DOHH2 (cell line): ENCODE measurements around the gene SLC15A5.

Experiments
- H3F3A ChIP-seq: fragments of 200-600 bp; sonication (generic), shearing (Covaris generic); 2 replicates; pipeline ENCODE4 v1.6.0; 2016; ENCODE audit warnings: antibody characterized with exemption, mild to moderate bottlenecking; ENCODE audit not compliant: control insufficient read depth, insufficient read depth
- H3K27ac ChIP-seq: fragments of 200-600 bp; sonication (generic); 2 replicates; pipeline ENCODE4 v1.5.1; 2014; ENCODE audit warnings: low read depth, mild to moderate bottlenecking, low read length, moderate library complexity
- H3K27me3 ChIP-seq: fragments of 200-600 bp; sonication (generic); 2 replicates; pipeline ENCODE4 v1.6.1; 2014; ENCODE audit warnings: mild to moderate bottlenecking, low read length, mixed read lengths; ENCODE audit not compliant: control insufficient read depth
- H3K36me3 ChIP-seq: fragments of 200-600 bp; sonication (generic); 2 replicates; pipeline ENCODE4 v1.6.1; 2014; ENCODE audit warnings: mild to moderate bottlenecking, low read length, moderate library complexity, mixed read lengths; ENCODE audit not compliant: control insufficient read depth
- H3K4me1 ChIP-seq: fragments of 200-600 bp; sonication (generic); 2 replicates; pipeline ENCODE4 v1.6.1; 2014; ENCODE audit warnings: mild to moderate bottlenecking, low read length, mixed read lengths; ENCODE audit not compliant: control insufficient read depth
- H3K4me2 ChIP-seq: fragments of 200-600 bp; sonication (generic); 2 replicates; pipeline ENCODE4 v1.6.0; 2014; ENCODE audit warnings: mild to moderate bottlenecking, low read length, moderate library complexity
- H3K4me3 ChIP-seq: fragments of 200-600 bp; sonication (generic); 2 replicates; pipeline ENCODE4 v1.5.1; 2014; ENCODE audit warnings: mild to moderate bottlenecking, low read length, mixed read lengths
- H3K79me2 ChIP-seq: fragments of 200-600 bp; sonication (generic); 2 replicates; pipeline ENCODE4 v1.6.1; 2014; ENCODE audit warnings: mild to moderate bottlenecking, low read length, mixed read lengths; ENCODE audit not compliant: control insufficient read depth
- H3K9me2 ChIP-seq: fragments of 200-600 bp; sonication (generic); replicated peaks from 2 replicates; pipeline ENCODE4 v1.6.1; 2014; ENCODE audit warnings: mild to moderate bottlenecking, low read length, mixed read lengths; ENCODE audit not compliant: control insufficient read depth
- H3K9me3 ChIP-seq: fragments of 200-600 bp; sonication (generic); 2 replicates; pipeline ENCODE4 v1.6.1; 2014; ENCODE audit warnings: antibody characterized with exemption, low read length, mixed read lengths; ENCODE audit not compliant: control insufficient read depth, insufficient read depth
- H4K20me1 ChIP-seq: fragments of 200-600 bp; sonication (generic); 2 replicates; pipeline ENCODE4 v1.6.0; 2014; ENCODE audit warnings: low read depth, mild to moderate bottlenecking, antibody characterized with exemption, low read length, moderate library complexity; ENCODE audit not compliant: control insufficient read depth, insufficient read depth
- CTCF ChIP-seq: fragments of 200-600 bp; sonication (generic); IDR thresholded peaks from one replicate; pipeline ENCODE4 v1.5.1; 2014; ENCODE audit warnings: antibody characterized with exemption, mild to moderate bottlenecking, low read depth, low read length; ENCODE audit not compliant: poor library complexity, severe bottlenecking
- EZH2phosphoT487 ChIP-seq: fragments of 200-600 bp; sonication (generic); IDR thresholded peaks from 2 replicates; pipeline ENCODE4 v1.6.1; 2017; ENCODE audit warnings: borderline replicate concordance, mild to moderate bottlenecking, antibody characterized with exemption, low read length, moderate library complexity, mixed read lengths

Gene SLC15A5

GRCh38 chr12:16224196-16224595 is 53.3 kb downstream of the SLC15A5 start:
- Histone ChIP-seq H3K79me2 (no peaks in the 10 kb centered on the region), H3K9me2 (no peaks in the 10 kb centered on the region), H3K4me1 (peaks cover 4% of the 10 kb centered on the region; the same call in 1 of the 2 replicates), H3K36me3 (no peaks in the 10 kb centered on the region), H3K27me3 (no peaks in the 10 kb centered on the region), H3K27ac (no peak overlapping the region), H3F3A (no peaks in the 10 kb centered on the region), H4K20me1 (no peaks in the 10 kb centered on the region), H3K4me2 (no peak overlapping the region), H3K9me3 (no peaks in the 10 kb centered on the region), H3K4me3 (no peak overlapping the region)
- TF ChIP-seq CTCF (no peak), EZH2phosphoT487 (no peak)

GRCh38 chr12:16221776-16222175 is 55.7 kb downstream of the SLC15A5 start:
- Histone ChIP-seq H4K20me1 (no peaks in the 10 kb centered on the region), H3K27ac (no peak overlapping the region), H3K36me3 (no peaks in the 10 kb centered on the region), H3K4me3 (no peak overlapping the region), H3K4me2 (no peak overlapping the region), H3K79me2 (no peaks in the 10 kb centered on the region), H3F3A (no peaks in the 10 kb centered on the region), H3K9me2 (no peaks in the 10 kb centered on the region), H3K9me3 (no peaks in the 10 kb centered on the region), H3K4me1 (peaks cover 4% of the 10 kb centered on the region; the same call in 1 of the 2 replicates), H3K27me3 (no peaks in the 10 kb centered on the region)
- TF ChIP-seq EZH2phosphoT487 (no peak), CTCF (no peak)

DNA sequence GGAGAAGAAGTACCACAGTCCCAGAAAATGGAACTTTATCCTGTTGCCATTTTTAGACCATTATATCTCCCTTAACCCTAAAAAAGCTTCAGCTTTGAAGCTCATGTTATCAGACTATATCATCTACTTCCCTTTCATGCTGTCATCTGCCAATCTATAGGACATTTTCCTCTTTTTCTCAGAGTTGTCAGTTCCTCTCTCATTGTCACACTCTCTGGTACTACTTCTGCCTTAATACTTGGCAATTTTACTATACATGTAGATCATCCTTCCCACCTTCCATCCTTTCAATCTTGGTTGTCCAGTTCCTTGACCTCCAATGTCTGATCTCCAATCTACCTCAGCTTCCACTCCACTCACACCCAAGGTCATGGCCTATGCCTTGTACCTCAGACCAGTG is 57.4 kb downstream of the SLC15A5 start:
- Histone ChIP-seq H3K4me1 (no peaks in the 10 kb centered on the region), H3K27me3 (no peaks in the 10 kb centered on the region), H3K27ac (no peak overlapping the region), H3K79me2 (no peaks in the 10 kb centered on the region), H3K9me3 (no peaks in the 10 kb centered on the region), H3K4me2 (no peak overlapping the region), H3K4me3 (no peak overlapping the region), H3F3A (no peaks in the 10 kb centered on the region), H4K20me1 (no peaks in the 10 kb centered on the region), H3K9me2 (no peaks in the 10 kb centered on the region), H3K36me3 (no peaks in the 10 kb centered on the region)
- TF ChIP-seq CTCF (no peak), EZH2phosphoT487 (no peak)
